DOHH2 (cell line): ENCODE results near the gene LRRC2.
"Not testable (repeated sequence)": the region's sequence is repeated elsewhere in the genome, so short reads cannot be mapped to it uniquely, and the experiment has no call there.

Experiments
- H3F3A ChIP-seq: fragments of 200-600 bp; sonication (generic), shearing (Covaris generic); 2 replicates; pipeline ENCODE4 v1.6.0; 2016; ENCODE audit warnings: antibody characterized with exemption, mild to moderate bottlenecking; ENCODE audit not compliant: control insufficient read depth, insufficient read depth
- H3K27ac ChIP-seq: fragments of 200-600 bp; sonication (generic); 2 replicates; pipeline ENCODE4 v1.5.1; 2014; ENCODE audit warnings: low read depth, mild to moderate bottlenecking, low read length, moderate library complexity
- H3K27me3 ChIP-seq: fragments of 200-600 bp; sonication (generic); 2 replicates; pipeline ENCODE4 v1.6.1; 2014; ENCODE audit warnings: mild to moderate bottlenecking, low read length, mixed read lengths; ENCODE audit not compliant: control insufficient read depth
- H3K36me3 ChIP-seq: fragments of 200-600 bp; sonication (generic); 2 replicates; pipeline ENCODE4 v1.6.1; 2014; ENCODE audit warnings: mild to moderate bottlenecking, low read length, moderate library complexity, mixed read lengths; ENCODE audit not compliant: control insufficient read depth
- H3K4me1 ChIP-seq: fragments of 200-600 bp; sonication (generic); 2 replicates; pipeline ENCODE4 v1.6.1; 2014; ENCODE audit warnings: mild to moderate bottlenecking, low read length, mixed read lengths; ENCODE audit not compliant: control insufficient read depth
- H3K4me2 ChIP-seq: fragments of 200-600 bp; sonication (generic); 2 replicates; pipeline ENCODE4 v1.6.0; 2014; ENCODE audit warnings: mild to moderate bottlenecking, low read length, moderate library complexity
- H3K4me3 ChIP-seq: fragments of 200-600 bp; sonication (generic); 2 replicates; pipeline ENCODE4 v1.5.1; 2014; ENCODE audit warnings: mild to moderate bottlenecking, low read length, mixed read lengths
- H3K79me2 ChIP-seq: fragments of 200-600 bp; sonication (generic); 2 replicates; pipeline ENCODE4 v1.6.1; 2014; ENCODE audit warnings: mild to moderate bottlenecking, low read length, mixed read lengths; ENCODE audit not compliant: control insufficient read depth
- H3K9me2 ChIP-seq: fragments of 200-600 bp; sonication (generic); replicated peaks from 2 replicates; pipeline ENCODE4 v1.6.1; 2014; ENCODE audit warnings: mild to moderate bottlenecking, low read length, mixed read lengths; ENCODE audit not compliant: control insufficient read depth
- H3K9me3 ChIP-seq: fragments of 200-600 bp; sonication (generic); 2 replicates; pipeline ENCODE4 v1.6.1; 2014; ENCODE audit warnings: antibody characterized with exemption, low read length, mixed read lengths; ENCODE audit not compliant: control insufficient read depth, insufficient read depth
- H4K20me1 ChIP-seq: fragments of 200-600 bp; sonication (generic); 2 replicates; pipeline ENCODE4 v1.6.0; 2014; ENCODE audit warnings: low read depth, mild to moderate bottlenecking, antibody characterized with exemption, low read length, moderate library complexity; ENCODE audit not compliant: control insufficient read depth, insufficient read depth
- EZH2phosphoT487 ChIP-seq: fragments of 200-600 bp; sonication (generic); IDR thresholded peaks from 2 replicates; pipeline ENCODE4 v1.6.1; 2017; ENCODE audit warnings: borderline replicate concordance, mild to moderate bottlenecking, antibody characterized with exemption, low read length, moderate library complexity, mixed read lengths
- TF ChIP-seq, protein P1 (sequence below): fragments of 200-600 bp; sonication (generic); IDR thresholded peaks from one replicate; pipeline ENCODE4 v1.5.1; 2014; ENCODE audit warnings: antibody characterized with exemption, mild to moderate bottlenecking, low read depth, low read length; ENCODE audit not compliant: poor library complexity, severe bottlenecking

LRRC2 gene

DNA sequence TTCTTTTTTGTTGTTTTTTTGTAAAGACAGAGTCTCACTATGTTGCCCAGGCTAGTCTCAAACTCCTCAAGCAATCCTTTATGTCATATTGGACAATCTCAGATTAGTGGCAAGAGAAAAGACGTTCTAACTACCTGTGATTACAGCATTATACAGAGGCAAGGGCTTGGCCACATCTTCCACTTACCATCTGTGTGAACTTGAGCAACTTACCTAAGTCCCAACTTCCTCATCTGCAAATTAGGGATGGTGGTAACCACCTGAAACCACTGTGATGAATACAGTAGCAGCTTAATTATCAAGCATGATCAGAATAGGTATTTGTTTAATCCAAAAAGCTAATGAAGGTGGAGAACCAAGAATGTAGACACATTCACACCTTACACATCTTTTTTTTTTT, 16.1 kb downstream of the LRRC2 start:
- Histone ChIP-seq H3K4me1 (peaks cover 88% of the 10 kb centered on the region), H3K9me2 (no peaks in the 10 kb centered on the region), H4K20me1 (no peaks in the 10 kb centered on the region), H3K36me3 (no peaks in the 10 kb centered on the region; the same call in 1 of the 2 replicates), H3K4me3 (peak overlapping the region; percentile 68), H3K27ac (peak overlapping the region; percentile 98), H3K9me3 (peaks cover 5% of the 10 kb centered on the region), H3K4me2 (peak overlapping the region; percentile 87), H3K79me2 (peaks cover 3% of the 10 kb centered on the region; the same call in 1 of the 2 replicates), H3K27me3 (no peaks in the 10 kb centered on the region), H3F3A (peaks cover 39% of the 10 kb centered on the region)
- TF ChIP-seq, protein P1, sequence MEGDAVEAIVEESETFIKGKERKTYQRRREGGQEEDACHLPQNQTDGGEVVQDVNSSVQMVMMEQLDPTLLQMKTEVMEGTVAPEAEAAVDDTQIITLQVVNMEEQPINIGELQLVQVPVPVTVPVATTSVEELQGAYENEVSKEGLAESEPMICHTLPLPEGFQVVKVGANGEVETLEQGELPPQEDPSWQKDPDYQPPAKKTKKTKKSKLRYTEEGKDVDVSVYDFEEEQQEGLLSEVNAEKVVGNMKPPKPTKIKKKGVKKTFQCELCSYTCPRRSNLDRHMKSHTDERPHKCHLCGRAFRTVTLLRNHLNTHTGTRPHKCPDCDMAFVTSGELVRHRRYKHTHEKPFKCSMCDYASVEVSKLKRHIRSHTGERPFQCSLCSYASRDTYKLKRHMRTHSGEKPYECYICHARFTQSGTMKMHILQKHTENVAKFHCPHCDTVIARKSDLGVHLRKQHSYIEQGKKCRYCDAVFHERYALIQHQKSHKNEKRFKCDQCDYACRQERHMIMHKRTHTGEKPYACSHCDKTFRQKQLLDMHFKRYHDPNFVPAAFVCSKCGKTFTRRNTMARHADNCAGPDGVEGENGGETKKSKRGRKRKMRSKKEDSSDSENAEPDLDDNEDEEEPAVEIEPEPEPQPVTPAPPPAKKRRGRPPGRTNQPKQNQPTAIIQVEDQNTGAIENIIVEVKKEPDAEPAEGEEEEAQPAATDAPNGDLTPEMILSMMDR: no peak
- no peak for TF ChIP-seq EZH2phosphoT487

DNA sequence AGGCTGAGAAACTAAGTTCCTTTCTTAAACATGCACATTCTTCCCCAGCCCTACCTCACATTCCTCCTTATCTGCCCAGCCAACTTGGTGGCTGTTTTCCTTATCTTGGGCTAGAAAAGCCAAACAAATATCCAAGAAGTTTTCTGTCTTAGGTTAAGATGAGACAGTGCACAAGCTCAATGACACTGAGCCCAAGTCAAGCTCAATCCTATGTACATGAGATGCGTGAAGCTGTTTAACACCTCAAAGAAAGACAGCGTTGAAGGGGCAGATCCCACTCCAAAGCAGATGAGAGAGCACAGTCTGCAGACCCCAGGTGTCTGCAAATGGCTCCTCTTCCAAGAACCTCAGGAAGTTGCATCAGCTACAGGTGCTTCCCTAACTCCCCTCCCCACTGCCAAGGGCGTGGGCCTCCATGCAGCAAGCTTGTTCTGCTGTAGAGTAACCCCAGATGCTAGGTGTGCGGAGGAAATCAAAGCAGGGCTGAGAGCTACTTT, 16.6 kb downstream of the LRRC2 start:
- H3K4me3 ChIP-seq: peak overlapping the region; percentile 68
- H3K27ac ChIP-seq: peak overlapping the region; percentile 98
- H3K4me1 ChIP-seq: peaks cover 94% of the 10 kb centered on the region
- H4K20me1 ChIP-seq: no peaks in the 10 kb centered on the region
- TF ChIP-seq, protein P1: no peak
- no peak for TF ChIP-seq EZH2phosphoT487
- H3K36me3 ChIP-seq: no peaks in the 10 kb centered on the region; the same call in 1 of the 2 replicates
- peaks cover 3% of the 10 kb centered on the region; the same call in 1 of the 2 replicates for H3K79me2 ChIP-seq
- no peaks in the 10 kb centered on the region for H3K27me3 ChIP-seq
- H3K4me2 ChIP-seq: peak overlapping the region; percentile 87
- H3K9me2 ChIP-seq: no peaks in the 10 kb centered on the region
- H3F3A ChIP-seq: peaks cover 39% of the 10 kb centered on the region
- no peaks in the 10 kb centered on the region for H3K9me3 ChIP-seq

DNA sequence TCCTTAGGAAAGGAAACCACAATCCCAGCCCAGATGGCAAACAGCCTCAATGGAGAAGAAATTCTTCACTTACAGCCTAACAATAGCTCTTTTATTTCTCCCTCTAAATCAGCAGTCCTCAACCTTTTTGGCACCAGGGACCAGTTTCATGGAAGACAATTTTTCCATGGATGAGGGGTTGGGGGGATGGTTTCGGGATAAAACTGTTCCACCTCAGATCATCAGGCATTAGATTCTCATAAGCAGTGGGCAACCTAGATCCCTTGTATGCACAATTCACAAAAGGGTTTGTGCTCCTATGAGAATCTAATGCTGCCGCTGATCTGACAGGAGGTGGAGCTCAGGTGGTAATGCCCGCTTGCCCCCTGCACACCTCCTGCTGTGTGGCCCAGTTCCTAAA, 17.5 kb downstream of the LRRC2 start:
- Histone ChIP-seq H3K4me2 (peak overlapping the region; percentile 87), H3K4me3 (peak overlapping the region; percentile 68), H3F3A (peaks cover 39% of the 10 kb centered on the region), H3K27ac (peak overlapping the region; percentile 98), H3K4me1 (peaks cover 100% of the 10 kb centered on the region)
- H4K20me1 ChIP-seq, H3K27me3 ChIP-seq, H3K79me2 ChIP-seq, H3K9me3 ChIP-seq, H3K36me3 ChIP-seq, H3K9me2 ChIP-seq: not testable (repeated sequence)

DNA sequence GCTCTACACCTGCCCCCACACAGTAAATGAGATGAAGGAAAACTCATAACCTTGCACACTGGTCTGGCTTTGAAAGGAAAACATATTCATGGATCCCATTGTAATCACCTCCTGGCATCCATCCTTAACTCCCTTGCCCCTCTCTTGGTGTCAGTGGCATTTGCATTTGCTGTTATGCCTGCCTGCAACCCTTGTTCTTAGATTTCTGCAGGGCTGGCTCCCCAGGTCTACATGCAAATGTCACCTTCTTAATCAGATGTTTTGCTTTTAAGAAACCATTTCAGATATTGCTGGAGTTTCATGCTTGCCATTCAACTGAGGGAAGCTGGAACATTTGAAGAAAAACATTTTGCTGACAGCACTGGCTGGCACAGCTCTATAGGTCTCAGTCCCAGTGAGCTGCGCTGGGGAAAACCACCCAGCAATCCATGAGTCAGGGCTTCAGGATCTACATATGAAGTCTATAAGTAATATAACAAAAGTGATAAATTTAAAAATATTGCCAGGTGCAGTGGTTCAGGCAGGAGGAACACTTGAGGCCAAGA, 19.1 kb downstream of the LRRC2 start:
- H3K4me3 ChIP-seq: peak overlapping the region; percentile 50
- no peaks in the 10 kb centered on the region for H3K9me2 ChIP-seq
- no peaks in the 10 kb centered on the region for H4K20me1 ChIP-seq
- peaks cover 39% of the 10 kb centered on the region for H3F3A ChIP-seq
- no peak for TF ChIP-seq EZH2phosphoT487
- TF ChIP-seq, protein P1: no peak
- peaks cover 98% of the 10 kb centered on the region for H3K4me1 ChIP-seq
- peaks cover 3% of the 10 kb centered on the region; the same call in 1 of the 2 replicates for H3K79me2 ChIP-seq
- H3K9me3 ChIP-seq: no peaks in the 10 kb centered on the region
- H3K27ac ChIP-seq: peak overlapping the region; percentile 98
- peak overlapping the region; percentile 62 for H3K4me2 ChIP-seq
- no peaks in the 10 kb centered on the region for H3K27me3 ChIP-seq
- no peaks in the 10 kb centered on the region; the same call in 1 of the 2 replicates for H3K36me3 ChIP-seq
